RCC 7860 (cell line): ENCODE measurements around the gene SSH3.
A peak's percentile ranks its signal among the peaks of the same experiment; 100 is the strongest.
"Not testable (repeated sequence)": the region's sequence is repeated elsewhere in the genome, so short reads cannot be mapped to it uniquely, and the experiment has no call there.

Experiments used
- DNase-seq: peaks from one replicate; pipeline ENCODE4 v3.0.0-alpha.2; 2015; ENCODE audit warnings: low spot score
- FAIRE-seq: peaks from 2 replicates; lab custom pipeline; 2012; peaks lifted over from hg19 to GRCh38; lab: Jason Lieb, UNC

SSH3 gene

GRCh38 chr11:67308031-67308866 is 4.9 kb downstream of the SSH3 start:
- FAIRE-seq: no peak

GRCh38 chr11:67309166-67309565 is 5.8 kb downstream of the SSH3 start:
- no peak for DNase-seq
- FAIRE-seq: no peak

More at GRCh38 chr11:67308031-67308866, 4.9 kb downstream of the SSH3 start:
- DNase-seq: no peak

GRCh38 chr11:67309661-67310061 is 6.3 kb downstream of the SSH3 start:
- DNase-seq (no peak), FAIRE-seq (no peak)

GRCh38 chr11:67310246-67311050 is 7.1 kb downstream of the SSH3 start:
- FAIRE-seq: no peak
- DNase-seq: no peak

GRCh38 chr11:67311051-67311555 is 7.8 kb downstream of the SSH3 start:
- DNase-seq (no peak), FAIRE-seq (no peak)

- FAIRE-seq (no peak), DNase-seq (no peak)
These were observed 8.3 kb downstream of the SSH3 start for GRCh38 chr11:67311556-67312082.

- DNase-seq: no peak
- FAIRE-seq: no peak
These were observed 9.1 kb downstream of the SSH3 start for GRCh38 chr11:67312187-67313021.

GRCh38 chr11:67313125-67313890 is 10.0 kb downstream of the SSH3 start:
- DNase-seq (no peak), FAIRE-seq (no peak)

GRCh38 chr11:67314218-67314617 is 10.9 kb downstream of the SSH3 start:
- FAIRE-seq (no peak), DNase-seq (no peak)

GRCh38 chr11:67315325-67315909 is 12.1 kb downstream of the SSH3 start:
- DNase-seq (no peak), FAIRE-seq (no peak)

- FAIRE-seq (no peak), DNase-seq (no peak)
These were observed 13.5 kb downstream of the SSH3 start for GRCh38 chr11:67316882-67317204.

GRCh38 chr11:67317205-67317887 is 14.0 kb downstream of the SSH3 start:
- peak; percentile 88 for DNase-seq
- no peak for FAIRE-seq

GRCh38 chr11:67317888-67318555 is 14.7 kb downstream of the SSH3 start:
- DNase-seq (no peak), FAIRE-seq (no peak)

GRCh38 chr11:67318876-67319275 is 15.5 kb downstream of the SSH3 start:
- not testable (repeated sequence) for FAIRE-seq

GRCh38 chr11:67320011-67320410 is 16.7 kb downstream of the SSH3 start:
- no peak for FAIRE-seq
- no peak for DNase-seq

More at GRCh38 chr11:67318876-67319275, 15.5 kb downstream of the SSH3 start:
- not testable (repeated sequence) for DNase-seq

GRCh38 chr11:67320691-67321090 is 17.4 kb downstream of the SSH3 start:
- FAIRE-seq (no peak), DNase-seq (no peak)

- no peak for DNase-seq
- no peak for FAIRE-seq
These were observed 18.1 kb downstream of the SSH3 start for GRCh38 chr11:67321313-67321871.

- FAIRE-seq: no peak
- no peak for DNase-seq
These were observed 18.7 kb downstream of the SSH3 start for GRCh38 chr11:67322049-67322448.
